Uterus (tissue), 2 donors: ENCODE measurements around the gene OXNAD1.

ENCODE experiments used
- CTCF ChIP-seq, 4 experiments: fragments of 200-600 bp in 2 of 4; fragments of 450-650 bp in 2 of 4; sonication (generic) in 2 of 4; IDR thresholded peaks; one replicate each; pipeline ENCODE4 v1.5.1; 2016 to 2019; ENCODE audit warnings: antibody characterized with exemption in 4 of 4, mild to moderate bottlenecking in 2 of 4, moderate library complexity in 1 of 4
- POLR2A ChIP-seq, 2 donors: fragments of 450-650 bp; IDR thresholded peaks; one replicate each; pipeline ENCODE4 v1.6.1; 2016; ENCODE audit warnings: antibody characterized with exemption in 2 of 2, mild to moderate bottlenecking in 1 of 2, moderate library complexity in 1 of 2

- TF ChIP-seq CTCF (IDR thresholded peaks at IDR 0.05), result no peak
- TF ChIP-seq POLR2A (IDR thresholded peaks at IDR 0.05), result no peak
Measured at GRCh38 chr3:16253601-16254000, 11.4 kb upstream of the OXNAD1 start.
